Inferior parietal cortex (tissue), 1 donor: Measurements from ENCODE around the gene CRAT.
"Not testable (repeated sequence)": the region's sequence is repeated elsewhere in the genome, so short reads cannot be mapped to it uniquely, and the experiment has no call there.

Experiments used
- DNase-seq: peaks from one replicate; pipeline ENCODE4 v3.0.0-alpha.2; 2016; ENCODE audit errors: extremely low spot score

The CRAT gene

DNA sequence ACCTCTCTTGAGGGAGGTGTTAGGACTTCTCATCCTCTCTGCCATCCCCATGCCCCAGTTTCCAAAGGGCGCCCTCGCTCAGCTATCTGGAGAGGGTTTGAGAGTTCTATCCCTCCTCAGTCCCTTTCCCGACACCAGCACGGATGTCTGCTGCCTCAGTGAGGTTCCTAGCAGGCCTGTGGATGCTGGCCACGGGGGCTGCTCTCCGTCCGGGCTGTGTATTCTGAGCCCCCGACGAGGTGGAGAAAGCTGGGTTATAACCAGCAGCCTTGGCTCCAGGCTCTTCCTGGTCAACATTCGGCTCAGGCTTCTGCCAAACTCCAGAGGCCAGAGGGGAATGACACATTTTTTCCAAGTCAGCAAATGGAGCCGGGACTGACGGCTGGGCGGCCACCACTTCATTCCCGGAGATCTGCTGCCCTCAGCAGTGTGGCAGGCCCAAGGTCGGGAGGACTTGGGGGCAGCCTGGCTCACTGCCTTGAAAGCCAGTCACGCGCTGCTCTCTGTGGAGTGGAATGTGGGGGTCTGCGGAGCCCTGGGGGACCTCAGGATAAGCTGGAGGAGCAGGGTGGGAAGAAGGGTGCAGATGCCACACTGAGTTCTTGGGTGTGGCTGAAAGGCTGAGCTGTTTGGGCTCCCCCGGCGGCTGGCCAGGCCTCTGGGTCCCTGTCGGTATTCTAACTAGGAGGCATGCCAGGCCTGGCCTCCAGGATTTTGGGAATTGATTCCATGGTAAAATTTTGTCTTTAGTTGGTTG, 28.1 kb upstream of the CRAT start:
- no peak for DNase-seq

DNA sequence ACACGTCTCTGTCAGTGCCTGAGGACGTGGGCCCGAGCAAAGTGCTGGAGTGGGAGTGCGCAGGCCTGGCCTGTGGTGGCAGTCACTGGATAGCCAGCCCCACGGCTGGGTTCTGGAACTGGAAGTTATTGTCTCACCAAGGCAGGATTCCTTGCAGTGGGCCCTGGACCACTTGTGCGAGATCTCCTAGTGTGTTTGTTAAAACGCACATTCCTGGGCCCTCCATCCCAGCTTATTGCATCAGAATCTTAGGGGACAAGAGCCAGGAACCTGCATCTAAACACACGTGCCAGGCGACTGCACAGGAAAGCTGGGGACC, 27.5 kb upstream of the CRAT start:
- no peak for DNase-seq

DNA sequence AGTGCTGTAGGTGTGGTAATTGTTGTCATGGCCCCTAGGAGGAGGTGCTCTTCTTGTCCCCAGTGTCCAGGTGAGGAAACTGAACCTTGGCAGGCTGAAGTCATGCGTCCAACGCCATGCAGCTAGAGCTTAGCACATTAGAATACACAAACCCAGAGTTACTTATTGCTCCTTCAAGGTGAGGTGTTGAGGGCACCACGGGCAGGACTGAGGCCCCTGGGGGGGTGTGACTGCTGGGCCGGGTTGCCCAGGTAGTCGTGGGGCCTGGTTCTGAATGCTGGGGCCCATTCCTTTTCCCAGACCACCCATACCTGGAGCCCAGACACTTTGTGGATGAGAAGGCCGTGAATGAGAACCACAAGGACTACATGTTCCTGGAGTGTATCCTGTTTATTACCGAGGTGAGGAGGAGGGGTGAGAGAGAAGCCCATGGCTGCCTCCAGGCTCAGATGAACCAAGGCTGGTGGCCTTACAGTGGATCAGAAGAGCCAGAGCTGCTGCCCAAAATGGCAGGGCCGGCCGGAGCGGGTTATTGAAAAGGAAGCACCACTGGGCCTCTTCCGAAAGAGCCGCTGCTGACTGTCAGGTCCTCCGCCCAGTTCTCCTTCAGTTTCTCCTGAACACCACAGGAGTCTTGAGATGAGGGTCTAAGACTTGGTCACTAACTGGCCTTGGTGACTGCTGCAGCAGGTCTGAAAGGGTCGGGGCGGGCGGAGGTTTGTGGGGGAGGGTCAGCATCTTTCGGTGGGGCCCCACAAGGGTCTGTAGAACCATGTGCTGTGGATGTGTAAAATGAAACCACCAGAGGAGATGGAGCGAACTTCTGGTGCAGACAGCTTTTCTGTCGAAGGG, 26.9 kb upstream of the CRAT start:
- DNase-seq, result no peak

DNA sequence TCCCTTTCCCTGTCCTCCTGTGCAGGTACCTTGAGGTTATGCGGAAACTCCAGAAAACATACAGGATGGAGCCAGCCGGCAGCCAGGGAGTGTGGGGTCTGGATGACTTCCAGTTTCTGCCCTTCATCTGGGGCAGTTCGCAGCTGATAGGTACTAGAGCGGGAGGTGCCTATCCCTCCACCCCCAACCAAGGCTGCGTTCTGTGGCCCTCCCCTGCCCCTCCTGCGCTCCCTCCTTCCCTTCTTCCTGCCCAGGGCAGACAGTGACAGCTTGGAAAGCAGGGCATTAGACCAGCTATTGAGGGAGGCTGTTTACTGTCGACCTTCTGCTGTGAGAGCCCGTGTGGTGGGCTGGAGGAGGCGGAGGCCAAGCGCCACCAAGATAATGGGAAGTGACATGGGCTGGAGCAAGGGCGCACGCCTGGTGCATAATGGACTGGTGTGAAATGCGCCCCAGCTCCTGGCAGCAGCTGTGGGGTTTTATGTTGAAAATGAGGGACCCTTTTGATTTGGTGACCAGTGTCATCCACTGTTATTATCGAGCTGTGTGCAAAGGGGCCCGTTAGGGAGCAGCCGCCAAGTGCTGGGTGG, 25.9 kb upstream of the CRAT start:
- no peak for DNase-seq

DNA sequence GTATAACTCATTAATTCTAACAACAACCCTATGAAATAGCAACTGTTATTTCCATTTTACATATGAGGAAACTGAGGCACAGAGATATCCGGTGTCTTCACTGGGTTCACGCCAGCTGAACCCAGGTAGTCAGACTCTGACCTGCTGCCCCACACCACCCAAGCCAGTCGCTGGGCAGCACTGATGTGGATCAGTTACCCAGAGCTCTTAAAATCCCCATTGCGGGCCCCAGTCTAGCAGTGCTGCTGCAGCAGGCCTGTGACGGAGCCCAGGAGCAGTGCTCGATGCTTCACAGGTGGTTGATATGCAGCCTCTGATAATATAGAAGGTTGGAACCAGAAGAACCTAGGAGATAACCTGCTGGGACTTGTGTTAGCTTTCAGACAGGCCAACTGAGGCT, 24.9 kb upstream of the CRAT start:
- DNase-seq, result no peak

DNA sequence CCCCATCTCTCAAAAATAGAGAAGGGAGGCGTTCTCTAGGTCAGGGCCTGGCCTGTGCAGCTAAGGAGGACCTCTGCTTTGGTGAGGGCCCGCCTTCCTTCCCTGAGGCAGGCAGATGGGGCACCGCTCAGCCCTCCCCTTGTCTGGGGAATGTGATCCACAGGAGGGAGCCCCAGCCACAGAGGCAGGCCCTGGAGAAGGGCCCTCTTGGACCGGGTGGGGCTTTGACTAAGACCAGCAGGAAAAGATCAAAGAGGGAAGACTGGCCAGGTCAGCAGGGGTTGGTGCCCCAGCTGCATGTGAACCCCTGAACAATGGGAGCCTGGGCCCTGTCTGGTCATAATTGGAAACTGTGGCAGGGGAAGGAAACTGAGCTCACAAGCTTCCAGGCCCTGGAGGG, 22.5 kb upstream of the CRAT start:
- no peak for DNase-seq

DNA sequence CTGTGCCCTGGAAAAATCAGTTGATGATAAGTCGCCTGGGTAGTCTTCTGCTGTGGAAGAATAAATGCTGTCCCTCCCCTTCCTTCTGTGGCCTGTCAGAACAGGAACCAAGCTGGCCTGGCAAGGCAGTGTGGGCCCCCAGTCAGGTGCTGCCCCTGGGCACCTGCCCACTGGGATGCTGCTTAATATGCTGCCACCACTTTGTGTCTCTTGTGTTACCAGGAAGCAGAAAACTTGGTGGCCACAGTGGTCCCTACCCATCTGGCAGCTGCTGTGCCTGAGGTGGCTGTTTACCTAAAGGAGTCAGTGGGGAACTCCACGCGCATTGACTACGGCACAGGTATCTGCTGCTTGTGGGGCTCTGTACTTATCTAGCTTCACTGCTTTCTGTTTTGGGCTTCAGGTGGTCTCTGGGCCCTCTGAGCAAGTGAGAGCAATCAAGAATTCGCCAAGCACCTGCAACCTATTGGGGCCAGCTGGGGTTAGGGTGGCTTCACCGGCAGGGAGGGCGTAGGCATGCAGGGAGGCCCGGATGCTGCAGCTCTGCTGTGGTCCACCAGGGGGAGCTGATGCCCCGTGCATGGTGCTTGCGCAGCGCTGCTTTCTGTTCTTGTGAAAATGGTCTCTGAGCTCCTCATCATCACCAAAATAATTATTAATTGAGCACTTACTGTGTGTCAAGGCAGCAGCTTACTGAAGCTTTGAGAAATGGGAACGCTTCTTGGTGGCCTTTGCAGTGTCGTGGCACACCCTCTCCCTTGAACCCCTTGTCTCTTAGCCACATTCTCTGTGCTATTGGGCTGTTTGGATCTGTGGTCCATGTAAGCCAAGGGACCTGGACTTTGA, 20.9 kb upstream of the CRAT start:
- DNase-seq, result peak; percentile 83

DNA sequence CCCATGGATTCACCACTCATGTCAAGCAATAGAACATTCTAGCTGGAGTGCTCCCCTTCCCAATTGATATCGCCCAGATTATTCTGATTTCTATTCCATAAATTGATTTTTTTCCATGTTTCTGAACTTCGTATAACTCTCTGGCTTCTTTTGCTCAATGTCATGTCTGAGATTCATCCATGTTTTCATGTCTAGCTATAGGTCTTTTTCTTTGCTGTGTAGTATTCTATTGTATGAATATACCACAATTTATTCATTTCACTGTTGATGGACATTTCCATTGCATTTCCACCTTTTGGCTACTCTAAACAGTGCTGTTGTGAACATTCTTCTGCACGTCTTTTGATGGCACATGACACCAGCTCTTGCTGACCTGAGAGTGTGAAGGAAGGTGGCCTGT, 20.2 kb upstream of the CRAT start:
- no peak for DNase-seq

DNA sequence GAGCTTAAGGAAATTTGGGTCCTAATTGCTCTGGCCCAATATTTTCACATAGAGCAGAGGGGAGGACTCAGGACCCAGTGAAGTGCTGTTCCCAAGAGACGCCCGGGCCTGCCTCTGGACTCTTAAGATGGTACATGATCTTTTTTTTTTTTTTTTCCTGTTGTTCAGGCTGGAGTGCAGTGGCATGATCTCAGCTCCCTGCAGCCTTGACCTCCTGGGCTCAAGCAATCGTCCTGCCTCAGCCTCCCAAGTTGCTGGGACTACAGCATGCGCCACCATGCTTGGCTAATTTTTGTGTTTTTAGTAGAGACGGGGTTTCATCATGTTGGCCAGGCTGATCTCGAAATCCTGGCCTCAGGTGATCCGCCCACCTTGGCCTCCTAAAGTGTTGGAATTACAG, 19.7 kb upstream of the CRAT start:
- DNase-seq, result not testable (repeated sequence)

DNA sequence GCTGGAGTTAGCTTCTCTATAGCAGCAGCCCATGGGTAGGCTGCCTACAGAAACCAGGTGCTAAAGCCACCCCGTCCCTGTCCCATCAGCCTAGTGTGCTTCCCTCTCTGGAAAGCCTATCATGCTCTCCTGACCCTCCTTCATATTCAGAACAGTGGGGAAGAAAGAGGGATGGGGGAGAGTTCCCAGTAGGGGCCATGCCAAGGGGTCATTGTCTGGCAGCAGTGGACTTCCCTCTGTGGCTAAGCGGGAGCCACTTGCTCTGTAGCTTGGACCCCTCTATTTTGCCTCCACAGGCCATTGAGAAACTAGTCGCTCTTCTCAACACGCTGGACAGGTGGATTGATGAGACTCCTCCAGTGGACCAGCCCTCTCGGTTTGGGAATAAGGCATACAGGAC, 18.1 kb upstream of the CRAT start:
- no peak for DNase-seq

DNA sequence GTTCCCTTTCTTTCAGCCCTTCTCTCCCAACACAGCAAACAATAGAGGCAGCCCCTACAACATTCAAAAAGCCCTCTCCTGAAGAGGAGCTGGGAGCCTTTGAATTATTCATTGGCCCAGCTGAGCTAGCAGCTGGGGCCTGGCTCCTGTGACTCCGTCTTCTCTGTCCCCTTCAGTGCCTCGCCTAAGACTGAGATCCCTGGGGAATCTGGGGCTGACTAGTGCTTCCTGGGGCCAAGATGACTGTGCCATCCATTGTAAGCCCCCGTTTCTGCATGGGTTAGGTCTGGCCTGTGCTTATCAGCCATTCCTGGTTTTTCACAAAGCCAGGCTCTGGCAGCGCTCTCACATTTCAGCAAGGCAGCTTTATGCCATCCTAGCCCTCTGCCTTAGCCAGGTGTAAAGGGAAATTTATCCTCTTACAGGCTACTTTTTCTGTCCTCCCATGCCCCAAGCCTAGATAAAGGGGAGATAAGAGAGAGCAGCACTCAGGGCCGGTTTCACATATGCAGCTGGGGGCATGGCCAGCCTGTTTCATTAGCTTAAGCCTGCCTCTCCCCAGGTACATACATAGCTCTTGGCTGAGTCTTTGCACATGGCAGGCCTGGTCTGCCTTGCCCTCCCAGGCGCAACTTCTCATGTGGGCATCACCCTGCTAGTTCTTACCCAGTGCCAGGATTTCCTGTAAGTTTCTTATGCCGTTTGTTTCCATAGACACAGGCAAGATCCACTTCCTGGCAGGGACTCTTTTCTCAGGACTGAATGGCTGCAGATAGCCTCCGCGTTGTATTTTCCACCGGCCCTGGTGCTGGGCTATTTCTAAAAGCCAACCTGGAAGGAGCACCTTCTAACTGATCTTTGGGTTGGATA, 16.4 kb upstream of the CRAT start:
- DNase-seq, result no peak

DNA sequence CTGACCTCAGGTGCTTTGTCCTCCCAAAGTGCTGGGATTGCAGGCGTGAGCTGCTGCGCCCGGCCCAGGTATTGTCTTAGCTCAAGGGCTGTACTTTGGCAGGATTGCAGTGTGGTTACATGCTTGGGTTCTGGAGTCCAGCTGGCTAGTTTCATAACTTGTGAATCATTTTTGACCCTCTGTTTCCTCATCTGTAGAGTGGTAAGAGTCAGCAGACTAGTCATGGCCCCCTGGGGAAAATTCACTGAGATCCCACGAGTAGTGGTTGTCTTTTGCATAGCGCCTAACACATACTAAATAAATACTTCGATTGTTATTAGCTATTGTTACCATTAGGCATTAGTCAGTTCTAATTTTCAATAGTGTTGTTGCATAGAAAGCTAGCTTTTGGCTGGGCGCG, 14.9 kb upstream of the CRAT start:
- DNase-seq, result no peak

DNA sequence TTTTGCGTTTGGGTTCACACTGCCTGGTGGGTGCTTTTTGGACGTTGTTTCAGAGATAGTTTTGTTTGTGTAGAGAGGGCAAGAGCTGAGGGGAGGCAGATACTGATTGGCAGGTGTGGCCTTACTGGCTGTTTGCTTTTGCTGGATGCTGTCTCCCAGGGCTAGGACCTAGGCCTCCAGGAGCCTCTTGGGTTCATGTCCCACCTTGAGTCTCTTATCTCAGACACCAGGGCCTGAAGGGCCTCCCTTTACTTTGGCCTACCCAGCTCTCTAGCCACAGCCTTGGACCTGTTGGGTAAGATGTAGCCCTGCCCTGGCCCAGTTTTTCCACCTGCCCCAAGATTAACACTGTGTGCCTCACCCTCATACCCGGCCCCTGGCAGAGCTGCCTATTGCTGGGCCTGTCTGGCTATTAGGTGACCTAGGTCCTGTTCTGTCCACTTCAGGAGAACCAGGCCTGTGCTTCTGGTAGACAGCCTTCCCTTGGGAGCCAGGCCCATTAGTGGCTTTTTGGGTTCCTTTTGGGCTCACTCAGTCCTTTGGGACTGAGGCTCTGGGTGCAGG, 14.0 kb upstream of the CRAT start:
- DNase-seq, result no peak

DNA sequence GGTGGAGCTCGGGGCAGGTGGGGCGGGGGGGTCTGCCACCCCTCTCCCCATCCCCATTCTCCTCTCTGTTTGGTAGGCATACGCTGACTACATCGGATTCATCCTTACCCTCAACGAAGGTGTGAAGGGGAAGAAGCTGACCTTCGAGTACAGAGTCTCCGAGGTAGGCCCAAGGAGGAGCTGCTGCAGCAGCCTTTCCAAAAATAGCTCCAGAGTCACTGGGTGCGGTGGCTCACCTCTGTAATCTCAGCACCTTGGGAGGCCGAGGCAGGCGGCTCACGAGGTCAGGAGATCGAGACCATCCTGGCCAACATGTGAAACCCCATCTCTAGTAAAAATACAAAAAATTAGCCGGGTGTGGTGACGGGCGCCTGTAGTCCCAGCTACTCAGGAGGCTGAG, 12.4 kb upstream of the CRAT start:
- DNase-seq, result not testable (repeated sequence)

DNA sequence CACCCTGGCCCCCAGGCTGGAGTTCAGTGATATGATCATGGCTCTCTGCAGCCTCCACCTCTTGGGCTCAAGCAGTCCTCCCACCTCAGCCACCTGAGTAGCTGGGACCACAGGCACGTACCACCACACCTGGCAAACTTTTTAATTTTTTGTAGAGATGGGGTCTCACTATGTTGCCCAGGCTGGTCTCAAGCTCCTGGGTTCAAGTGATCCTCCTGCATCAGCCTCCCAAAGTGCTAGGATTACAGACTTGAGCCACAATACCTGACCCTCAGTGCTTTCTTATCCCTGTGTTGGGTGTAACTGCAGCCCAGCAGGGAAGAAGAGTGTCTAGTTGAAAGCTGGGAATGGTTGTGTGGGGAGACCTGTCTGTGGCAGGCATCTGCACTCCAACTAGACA, 11.5 kb upstream of the CRAT start:
- DNase-seq, result no peak

DNA sequence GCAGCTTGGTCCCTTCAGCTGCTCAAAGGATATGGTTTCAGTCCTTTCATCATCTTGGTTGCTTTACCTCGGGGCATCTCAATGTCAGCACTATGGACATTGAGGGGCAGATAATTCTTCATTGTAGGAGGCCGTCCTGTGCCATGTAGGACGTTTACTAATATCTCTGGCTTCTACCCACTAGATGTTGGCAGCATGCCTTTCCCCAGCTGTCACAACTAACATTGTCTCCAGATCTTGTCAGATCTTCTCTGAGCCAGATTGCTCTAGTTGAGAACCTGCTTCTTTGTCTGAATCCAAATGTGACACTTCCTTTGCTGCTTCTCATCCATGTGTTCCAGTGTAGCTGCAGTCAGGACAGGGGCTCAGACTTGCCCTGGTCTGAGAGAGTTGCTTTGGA, 10.9 kb upstream of the CRAT start:
- peak; percentile 68 for DNase-seq

DNA sequence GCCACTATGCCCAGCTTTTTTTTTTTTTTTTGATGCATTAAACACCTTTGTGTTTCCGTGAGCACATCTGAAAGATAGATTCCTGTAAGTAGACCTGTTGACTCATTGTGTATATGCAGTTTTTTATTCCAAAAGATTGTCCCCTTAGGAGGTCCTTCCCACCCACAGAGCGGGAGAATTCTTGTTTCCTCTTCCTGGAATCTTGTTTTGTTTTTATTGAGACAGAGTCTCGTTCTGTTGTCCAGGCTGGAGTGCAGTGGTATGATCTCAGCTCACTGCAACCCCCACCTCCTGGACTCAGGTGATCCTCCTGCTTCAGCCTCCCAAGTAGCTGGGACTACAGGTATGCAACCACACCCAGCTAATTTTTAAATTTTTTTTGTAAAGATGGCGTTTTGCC, 8.2 kb upstream of the CRAT start:
- no peak for DNase-seq

DNA sequence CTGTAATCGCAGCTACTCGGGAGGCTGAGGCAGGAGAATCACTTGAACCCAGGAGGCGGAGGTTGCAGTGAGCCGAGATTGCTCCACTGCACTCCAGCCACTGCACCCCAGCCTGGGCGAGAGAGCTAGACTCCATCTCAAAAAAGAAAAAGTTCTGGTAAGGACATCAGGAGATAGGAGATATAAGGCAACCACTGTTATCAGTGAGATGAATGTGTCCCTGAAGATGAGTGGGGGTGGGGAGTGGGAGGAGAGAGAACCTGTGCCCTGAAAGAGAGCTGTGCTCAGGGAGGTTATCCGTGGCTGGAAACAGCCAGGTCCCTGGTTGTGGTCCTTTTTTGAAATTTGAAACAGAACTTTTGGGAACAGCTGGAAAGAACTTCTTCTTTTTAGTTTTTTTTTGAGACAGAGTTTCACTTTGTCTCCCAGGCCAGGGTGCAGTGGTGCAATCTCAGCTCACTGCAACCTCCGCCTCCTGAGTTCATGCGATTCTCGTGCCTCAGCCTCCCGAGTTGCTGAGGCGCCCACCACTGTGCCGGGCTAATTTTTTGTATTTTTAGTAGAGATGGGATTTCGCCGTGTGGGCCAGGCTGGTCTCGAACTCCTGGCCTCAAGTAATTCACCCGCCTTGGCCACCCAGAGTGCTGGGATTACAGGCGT, 3.2 kb upstream of the CRAT start:
- DNase-seq, result no peak

DNA sequence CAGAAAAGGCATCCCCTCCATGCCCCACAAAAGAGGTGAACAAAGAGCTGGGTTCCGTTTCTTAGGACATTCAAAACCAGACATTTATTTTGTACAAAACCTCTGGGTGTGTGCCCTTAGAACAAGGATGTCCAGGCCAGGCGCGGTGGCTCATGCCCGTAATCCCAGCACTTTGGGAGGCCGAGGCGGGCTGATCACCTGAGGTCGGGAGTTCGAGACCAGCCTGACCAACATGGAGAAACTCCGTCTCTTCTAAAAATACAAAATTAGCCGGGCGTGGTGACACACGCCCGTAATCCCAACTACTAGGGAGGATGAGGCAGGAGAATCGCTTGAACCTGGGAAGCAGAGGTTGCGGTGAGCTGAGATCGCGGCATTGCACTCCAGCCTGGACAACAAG, 1.9 kb upstream of the CRAT start:
- DNase-seq, result not testable (repeated sequence)

DNA sequence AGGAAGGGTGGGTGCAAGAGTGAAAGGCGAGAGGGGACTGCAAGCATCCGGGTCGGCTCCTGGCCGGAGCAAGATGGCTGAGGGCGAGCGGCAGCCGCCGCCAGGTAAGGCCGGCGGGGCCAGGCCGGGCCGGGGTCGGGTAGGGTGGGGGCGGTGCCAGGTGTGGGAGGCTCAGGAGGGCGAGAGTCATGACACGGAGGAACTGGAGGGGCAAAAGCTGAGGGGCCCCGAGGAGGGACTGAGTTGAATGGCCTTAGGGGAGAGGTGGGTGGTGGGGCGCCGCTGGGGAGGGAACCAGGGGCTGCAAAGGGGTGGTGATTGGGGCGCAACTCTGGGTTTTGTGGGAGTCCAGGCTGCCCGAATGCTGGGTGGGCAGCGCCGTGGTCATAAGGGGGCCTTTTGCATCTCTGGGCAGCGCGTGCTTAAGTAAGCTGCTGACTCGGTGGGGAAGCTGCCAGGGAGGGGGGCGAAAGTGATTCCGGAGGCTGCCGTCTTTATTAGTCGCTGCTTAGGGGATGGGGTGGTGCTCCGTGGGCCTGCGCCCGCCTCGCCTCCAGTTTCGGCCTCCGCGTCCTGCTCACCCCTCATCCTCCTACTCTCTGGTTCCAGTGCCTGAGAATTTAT, 1.0 kb upstream of the CRAT start:
- no peak for DNase-seq
